HG03064 (cell line): Measurements from ENCODE around the gene SBDS.

Source experiments
- ATAC-seq: cut with Tn5 transposase; IDR thresholded peaks from one replicate; pipeline ENCODE4 v1.9.1; 2021; ENCODE audit warnings: low read depth; ENCODE audit not compliant: unreplicated experiment

SBDS gene

DNA sequence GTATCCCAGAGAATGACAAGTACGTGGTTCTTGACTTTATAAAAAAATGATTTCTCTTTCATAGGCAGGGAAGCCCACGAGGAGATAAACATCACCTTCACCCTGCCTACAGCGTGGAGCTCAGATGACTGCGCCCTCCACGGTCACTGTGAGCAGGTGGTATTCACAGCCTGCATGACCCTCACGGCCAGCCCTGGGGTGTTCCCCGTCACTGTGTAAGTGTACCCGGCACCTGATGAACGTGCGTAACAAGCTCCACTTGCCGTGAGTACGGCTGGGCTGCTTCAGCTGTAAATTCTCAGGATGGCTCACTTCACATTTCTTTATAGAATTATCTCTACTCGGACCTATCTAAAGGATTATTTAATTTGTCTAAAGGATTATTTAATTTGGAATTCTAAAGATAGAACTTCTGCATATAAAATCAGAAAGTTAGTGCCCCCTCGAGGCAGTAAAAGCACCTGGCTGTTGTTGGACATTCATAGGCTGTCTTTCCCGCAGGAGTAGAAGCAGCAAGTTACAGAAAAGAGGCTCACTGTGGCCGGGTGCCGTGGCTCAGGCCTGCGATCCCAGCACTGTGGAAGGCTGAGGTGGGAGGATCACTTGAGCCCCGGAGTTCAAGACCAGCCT is 46.8 kb downstream of the SBDS start:
- ATAC-seq: no peak

DNA sequence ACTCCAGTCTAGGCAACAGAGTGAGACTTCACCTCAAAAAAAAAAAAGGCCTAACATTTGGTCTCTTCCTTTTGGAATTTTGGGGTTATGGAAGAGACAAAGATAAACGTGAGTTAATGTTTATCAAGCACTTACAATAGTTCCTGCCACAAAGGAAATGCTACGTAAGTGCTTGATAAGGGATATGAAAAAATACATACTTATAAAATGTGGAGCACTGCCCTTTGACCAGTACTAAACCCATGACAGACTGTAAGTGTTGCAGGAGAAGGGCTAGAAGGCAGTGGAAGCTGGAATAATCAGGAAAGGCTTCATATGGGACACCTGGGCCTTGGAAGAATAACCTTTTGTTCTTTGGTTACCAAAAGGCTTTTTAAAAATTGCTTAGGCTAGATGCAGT is 48.8 kb downstream of the SBDS start:
- ATAC-seq: no peak

GRCh38 chr7:66939325-66939724 is 56.1 kb downstream of the SBDS start:
- no peak for ATAC-seq

GRCh38 chr7:66937940-66938339 is 57.4 kb downstream of the SBDS start:
- no peak for ATAC-seq
